HG03066 (cell line): ENCODE results near the gene FBXW7.
A peak's percentile ranks its signal among the peaks of the same experiment; 100 is the strongest.
"Not testable (repeated sequence)": the region's sequence is repeated elsewhere in the genome, so short reads cannot be mapped to it uniquely, and the experiment has no call there.

Source experiments
- ATAC-seq: cut with Tn5 transposase; IDR thresholded peaks from one replicate; pipeline ENCODE4 v1.9.1; 2021; ENCODE audit warnings: low read depth; ENCODE audit not compliant: unreplicated experiment

Gene FBXW7

DNA sequence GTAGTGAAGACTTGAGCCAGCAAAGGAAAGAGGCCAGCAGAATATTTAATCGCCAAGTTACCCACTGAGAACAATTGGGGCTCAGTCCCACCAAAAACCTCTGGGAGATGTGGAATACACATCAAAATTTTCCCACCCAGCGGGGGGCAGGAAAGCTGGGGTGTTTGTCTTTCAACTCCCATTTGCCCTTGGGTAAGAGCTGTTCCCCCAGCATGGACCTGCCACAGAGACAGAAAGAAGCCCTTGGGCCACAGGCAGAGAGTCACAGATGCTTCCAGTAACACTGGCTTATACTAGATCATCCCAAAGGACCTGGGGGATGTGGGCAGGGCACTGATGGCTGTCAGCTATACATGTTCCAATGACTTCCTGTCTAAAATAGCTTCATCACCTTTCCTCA, 18.9 kb upstream of the FBXW7 start:
- no peak for ATAC-seq

DNA sequence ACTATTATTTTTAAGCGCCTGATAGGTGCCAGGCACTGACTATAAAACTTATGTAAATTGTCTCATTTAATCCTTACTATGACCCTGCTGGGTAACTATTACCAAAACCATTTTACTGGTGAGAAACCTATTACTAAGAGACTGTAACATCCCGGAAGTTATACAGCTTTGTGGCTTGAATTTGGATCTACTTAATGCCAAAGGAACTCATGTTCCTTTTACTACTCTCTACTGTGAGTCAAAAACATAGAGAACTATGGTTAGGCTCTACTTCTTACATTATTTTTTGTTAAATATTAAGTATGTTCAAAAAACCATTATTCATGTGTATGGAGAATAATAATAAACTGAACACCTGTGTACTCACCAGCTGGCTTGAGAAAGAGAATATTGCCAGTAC, 14.8 kb upstream of the FBXW7 start:
- peak; percentile 30 for ATAC-seq

DNA sequence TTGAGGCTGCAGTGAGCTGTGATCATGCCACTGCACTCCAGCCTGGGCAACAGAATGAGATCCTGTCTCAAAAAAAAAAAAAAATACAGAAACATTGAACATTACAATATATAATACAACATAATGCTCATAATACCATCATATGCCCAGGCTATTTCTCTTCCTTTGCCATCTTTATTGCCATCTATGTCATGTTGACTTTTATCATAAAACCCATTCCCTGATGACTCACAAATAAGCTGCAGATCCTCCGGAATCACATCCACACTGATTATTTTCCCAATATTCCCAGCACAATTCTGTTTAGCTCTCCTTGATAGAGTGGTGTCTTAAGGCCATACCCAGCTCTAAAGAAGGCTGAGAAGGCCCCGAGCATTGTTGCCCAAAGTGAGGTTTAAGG, 9.2 kb upstream of the FBXW7 start:
- ATAC-seq, result no peak

DNA sequence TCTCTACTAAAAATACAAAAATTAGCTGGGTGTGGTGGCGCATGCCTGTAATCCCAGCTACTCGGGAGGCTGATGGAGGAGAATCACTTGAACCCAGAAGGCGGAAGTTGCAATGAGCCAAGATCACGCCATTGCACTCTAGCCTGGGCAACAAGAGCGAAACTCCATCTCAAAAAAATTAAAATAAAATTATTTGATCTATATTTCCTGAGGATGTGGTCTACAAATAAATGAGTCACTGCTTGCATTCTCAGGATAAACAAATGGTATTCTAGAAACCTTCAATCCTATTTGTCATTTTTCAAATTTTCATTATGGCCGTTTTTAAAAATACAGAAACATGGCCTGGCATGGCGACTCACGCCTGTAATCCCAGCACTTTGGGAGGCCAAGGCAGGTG, 8.6 kb upstream of the FBXW7 start:
- not testable (repeated sequence) for ATAC-seq

DNA sequence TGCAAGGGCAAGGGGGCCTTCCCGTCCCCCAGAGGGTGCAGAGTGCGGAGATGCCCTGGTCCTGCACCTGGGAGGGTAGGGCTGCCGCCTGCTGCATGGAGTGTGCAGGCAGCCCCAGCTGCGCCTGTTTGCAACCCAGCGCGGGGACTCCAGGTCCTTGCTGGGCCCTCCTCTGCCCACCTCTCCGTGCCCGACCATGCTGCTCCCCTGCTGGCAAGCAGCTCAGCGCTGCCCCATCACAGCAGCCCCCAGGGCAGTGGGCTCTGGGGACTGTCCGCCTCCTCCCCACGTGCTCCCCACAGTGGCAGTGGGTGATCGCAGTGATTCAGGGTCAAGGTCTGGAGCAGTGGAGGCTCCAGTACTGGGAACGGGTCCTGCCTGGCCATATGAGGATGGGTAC, 5.0 kb upstream of the FBXW7 start:
- no peak for ATAC-seq

DNA sequence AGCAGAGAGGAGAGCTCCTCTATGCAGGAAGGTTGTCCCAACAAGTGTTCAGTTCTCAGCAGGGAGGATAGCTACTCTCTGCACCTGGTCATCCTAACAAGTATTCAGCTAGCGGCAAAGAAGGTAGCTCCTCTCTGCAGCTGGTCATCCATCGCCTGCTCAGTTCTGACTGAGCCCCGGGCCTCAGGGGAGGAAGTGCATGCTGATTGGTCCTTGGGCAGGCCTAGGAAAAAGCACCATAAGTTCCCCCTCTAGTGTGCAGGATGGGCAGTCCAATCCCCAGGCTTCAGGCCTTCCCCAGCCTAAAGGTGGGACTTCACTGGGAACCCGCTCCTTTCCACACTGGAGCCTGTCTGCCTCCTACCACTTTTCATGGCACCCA, 4.4 kb upstream of the FBXW7 start:
- ATAC-seq, result no peak

DNA sequence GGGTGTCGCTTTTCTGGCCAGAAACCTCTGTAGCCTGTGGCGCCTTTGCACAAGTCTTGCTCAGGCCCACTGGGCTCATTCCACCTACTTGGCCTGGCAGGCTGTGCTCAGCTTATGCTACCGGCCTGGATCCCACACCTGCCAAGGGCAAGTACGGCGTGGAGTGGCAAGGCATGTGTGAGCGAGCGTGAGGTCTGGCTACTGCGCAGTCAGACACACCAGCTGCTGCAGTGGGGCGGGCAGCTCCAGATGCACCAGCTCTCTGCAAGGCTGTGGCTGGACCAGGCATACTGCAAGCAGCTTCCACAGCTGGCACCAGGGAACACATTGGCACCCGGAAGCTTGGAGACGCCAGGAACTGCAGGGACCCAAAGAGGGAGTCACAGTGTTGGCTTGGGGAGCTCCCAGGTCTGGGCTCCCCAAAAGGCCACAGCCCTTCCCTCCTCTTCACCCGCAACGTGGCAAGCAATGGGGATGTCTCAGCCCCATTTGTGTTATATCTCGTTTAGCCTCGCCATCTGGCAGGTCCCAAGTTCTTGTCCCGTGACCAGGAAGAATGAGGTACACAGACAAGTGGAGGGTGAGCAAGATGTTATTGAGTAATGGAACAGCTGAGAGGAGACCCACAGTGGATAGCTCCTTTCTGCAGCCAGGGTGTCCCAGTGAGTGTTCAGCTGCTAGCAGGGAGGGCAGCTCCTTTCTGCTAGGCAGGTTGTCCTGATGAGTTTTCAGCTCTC, 3.8 kb upstream of the FBXW7 start:
- ATAC-seq, result no peak

DNA sequence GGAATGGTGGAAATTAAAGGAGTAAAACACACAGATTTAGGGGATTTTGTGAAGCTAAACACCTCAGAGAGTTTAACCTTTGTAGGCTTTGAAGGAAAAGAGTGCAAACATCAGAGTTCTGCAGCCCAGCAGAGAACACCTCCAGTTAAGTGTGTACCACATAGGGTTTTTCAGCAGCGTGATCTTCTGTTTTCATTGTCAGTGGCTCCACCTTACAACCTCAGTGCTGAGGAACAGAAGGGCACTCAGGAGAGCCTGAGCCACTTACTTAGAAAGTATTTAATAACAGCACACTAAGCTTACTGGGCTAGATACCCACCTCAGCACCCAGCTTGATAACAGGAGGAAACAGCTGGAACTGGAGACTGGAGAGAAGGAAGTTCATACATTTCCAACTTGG, 2.0 kb upstream of the FBXW7 start:
- ATAC-seq, result no peak

DNA sequence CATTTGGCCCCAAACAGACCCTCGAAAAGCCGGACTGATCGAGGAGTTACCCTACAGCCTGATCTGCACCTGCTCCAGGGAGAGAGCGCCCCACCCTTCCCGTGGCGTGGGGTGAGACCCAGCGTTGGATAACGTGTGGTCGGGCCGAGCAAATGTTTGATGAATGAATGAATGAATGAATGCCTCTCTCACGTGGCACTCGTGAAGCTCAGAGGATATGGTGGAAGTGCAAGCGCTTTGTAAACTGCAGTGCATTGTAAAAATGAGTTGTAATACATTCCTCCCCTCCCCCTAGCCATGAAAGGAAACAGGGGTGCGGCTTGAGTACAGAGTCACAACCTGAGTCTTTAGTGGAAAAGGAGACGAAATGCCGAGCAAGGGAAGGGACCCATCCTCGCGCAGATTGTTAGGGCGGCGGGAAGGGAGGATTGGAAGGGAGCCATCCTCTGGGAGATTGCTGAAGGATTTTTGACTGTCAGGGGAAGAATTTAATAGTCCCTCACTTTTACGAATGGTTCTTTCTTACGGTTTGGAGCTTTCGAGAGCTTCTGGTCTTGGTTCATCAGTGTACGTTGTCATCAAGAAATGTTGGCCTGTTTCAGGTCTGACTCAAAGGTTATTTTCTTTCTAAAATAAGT, 772 bp upstream of the FBXW7 start:
- ATAC-seq, result peak; percentile 25

DNA sequence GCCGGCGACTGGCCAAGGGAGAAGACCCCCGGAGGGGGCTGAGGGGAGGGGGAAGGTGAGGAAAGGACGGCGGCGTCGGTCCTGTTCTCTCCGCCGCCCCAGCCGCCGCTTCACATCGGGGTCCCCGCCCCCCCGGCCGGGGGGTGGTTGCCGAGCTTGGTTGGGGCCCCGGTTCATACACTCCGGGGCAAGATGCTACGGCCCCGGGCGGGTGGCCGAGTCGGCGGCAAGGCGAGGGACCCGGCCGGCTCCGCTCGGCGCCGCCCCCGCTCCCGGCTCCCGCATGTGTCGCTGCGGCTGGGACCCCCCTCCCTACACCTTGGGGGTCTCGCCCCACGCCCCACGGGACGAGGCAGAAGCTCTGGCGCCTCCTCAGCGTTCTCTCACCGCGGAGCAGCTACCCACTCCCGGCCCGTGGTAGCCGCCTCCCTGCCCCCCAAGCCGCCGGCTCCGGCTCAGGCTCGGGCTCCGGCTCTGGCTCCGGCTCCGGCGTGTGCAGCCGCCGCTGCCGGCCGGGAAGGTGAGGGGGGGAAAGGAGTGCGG, 461 bp downstream of the FBXW7 start:
- ATAC-seq, result peak; percentile 4

DNA sequence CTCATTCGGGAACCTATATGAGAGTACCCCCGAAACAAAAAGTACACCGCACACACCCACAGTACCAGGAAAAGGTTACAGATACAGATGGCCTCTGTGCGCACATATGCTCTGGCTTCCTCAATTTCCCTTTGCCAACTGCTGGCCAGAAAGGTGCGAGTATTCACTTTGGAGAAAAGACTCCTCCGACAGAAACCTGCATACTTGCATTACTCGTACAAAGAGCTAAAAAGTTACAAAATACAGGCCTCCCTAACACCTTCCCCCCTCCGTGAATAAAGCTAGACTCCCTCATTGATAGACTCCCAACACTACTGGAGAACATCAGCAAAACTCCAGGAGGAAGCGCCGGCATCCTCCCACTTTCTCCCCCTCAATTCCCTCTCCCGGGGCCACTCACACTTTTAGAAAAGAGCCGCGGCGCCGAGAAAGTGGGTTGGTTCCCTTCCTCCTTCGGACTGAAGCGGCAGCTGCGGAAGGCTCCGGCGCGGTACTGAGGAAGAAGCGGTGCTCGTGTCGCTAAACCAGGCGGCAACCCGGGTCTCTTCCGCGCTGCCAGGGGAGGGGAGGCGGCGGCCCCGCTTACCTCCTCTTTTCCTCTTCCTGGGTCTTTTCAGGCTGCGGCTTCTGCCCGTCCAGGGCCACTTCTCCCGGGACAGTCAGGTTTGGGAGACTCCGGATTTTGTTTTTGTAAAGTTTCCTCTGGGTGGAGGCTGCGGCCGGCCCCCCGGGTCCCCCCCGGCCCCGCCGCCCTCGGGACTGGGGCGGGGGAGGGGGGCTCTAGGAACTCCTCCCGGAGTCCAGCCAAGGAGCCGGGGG, 1.1 kb downstream of the FBXW7 start:
- no peak for ATAC-seq

DNA sequence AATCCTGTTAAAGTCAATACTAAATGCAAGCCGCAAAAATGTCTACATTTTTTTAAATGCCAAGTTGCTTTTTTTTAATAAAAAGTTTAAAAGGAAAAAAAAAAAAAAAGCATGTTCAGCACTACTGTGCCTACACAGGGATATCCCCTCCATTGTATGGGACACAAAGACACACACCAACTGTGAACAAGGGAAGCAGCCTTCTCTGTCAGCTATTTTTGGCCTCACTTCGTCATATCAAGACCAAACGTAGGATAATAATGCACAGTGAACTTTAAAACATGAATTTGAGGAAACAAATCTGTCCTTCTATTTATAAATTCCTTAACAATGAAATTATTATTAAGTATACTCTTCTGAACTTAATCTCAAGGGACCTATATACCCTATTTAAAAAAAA, 4.4 kb downstream of the FBXW7 start:
- no peak for ATAC-seq

DNA sequence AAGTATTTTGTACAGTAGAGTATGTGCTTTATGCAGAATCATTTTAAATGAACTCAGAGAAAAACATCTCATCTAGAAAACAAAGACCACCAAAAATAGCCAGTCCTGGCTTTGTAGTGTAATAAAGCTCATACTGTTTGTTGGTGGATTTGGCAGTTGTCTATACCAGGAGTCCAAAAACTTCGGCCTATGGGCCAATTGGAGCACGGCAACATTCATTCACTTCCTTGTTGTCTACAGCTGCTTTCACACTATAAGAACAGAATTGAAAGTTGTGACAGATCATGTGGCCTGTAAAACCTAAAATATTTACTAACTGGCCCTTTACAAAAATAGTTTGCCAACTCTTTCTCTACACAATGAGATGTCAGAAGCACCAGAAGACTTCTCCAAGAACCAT, 5.3 kb downstream of the FBXW7 start:
- ATAC-seq, result no peak

DNA sequence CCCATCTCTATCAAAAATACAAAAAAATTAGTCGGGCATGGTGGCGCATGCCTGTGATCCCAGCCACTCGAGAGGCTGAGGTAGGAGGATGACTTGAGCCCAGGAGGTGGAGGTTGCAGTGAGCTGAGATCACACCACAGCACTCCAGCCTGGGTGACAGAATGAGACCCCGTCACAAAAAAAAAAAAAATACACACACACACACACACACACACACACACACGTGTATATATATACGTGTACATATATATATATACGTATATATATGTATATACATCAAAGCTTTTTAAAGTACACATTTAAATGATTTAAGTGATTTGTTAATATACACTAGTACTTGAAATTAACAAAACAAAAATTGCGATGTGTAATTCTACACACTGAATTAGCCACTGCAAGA, 6.0 kb downstream of the FBXW7 start:
- ATAC-seq, result no peak

DNA sequence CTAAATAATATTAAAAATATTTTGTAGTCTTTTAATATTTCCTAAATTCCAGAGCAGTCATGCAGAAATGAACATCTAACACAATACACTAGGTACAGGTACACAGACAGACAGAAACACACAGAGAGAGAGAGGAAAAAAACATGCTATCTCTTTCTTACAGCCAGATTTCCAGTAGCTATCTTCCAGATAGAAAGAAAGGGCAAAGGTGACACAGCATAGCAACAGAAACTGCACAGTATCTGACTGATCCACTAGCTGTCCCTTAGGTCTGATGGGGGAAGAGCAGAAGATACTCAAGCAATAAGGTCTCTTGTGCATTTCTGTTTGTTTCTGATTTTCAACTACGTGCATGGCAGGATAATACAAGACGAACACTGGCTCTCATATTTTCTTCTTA, 7.8 kb downstream of the FBXW7 start:
- no peak for ATAC-seq

DNA sequence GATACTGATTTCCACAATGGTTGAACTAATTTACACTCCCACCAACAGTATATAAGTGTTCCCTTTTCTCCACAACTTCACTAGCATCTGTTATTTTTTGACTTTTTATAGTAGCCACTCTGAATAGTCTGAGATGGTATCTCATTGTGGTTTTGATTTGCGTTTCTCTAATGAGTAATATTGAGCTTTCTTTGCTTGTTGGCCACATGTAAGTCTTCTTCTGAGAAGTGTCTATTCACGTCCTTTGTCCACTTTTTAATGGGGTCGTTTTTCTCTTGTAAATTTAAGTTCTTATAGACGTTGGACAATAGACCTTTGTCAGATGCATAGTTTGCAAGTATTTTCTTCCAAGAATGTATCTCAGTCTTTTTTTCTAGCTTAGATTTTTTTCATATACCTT, 10.0 kb downstream of the FBXW7 start:
- no peak for ATAC-seq

DNA sequence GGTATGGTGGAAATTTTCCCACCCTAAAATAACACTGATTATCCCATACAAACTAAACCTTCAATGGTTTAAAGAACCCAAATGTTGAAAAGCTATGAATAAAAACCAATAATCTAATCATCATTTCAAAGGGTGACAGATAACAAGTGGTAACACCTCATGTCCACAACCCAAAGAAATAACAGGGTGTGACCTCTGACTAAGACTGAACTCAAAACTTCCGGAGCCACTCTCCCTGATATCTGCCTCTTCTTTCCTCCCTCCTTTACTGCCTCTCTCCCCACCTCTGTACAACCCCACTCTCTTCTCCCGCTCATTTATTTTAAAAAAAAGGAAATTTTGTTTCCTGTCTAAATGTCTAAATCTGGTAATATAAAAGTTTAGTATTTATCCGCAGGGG, 11.5 kb downstream of the FBXW7 start:
- ATAC-seq, result peak; percentile 42

DNA sequence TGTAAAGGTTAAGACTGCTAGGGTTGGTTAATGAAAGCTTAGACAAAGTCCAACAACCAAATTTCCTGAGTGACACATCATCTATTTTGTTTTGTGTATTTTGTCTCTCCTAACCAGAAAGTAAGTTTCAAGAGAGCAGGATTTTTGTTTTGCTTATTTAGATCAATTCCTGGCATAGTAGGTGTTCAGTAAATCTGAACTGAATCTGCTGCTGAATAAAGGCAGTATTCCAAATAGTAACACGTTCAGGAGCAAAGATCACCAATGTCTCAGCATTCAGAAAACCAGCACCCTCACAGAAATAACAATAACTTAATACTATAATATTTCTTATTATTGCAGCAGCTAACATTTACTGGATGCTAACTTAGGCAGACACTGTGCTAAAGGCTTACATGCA, 12.2 kb downstream of the FBXW7 start:
- ATAC-seq, result no peak

DNA sequence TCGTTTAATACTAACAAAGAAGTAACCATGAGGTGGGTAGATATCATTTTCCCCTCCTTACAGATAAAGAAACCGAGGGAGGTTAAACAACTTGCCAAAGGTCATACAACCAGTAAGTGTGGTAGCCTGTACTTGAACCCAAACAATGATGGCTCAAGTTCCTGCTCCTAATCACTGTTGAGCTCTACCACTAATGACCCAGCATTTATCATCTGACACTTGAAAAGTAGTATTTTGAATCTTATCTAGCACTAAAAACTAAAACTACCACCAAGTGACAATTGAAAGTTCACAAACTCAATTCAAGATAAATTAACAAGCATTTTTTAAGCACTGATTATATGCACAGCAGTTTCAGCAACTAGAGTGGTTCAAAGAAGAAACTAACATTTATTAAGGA, 13.1 kb downstream of the FBXW7 start:
- no peak for ATAC-seq

DNA sequence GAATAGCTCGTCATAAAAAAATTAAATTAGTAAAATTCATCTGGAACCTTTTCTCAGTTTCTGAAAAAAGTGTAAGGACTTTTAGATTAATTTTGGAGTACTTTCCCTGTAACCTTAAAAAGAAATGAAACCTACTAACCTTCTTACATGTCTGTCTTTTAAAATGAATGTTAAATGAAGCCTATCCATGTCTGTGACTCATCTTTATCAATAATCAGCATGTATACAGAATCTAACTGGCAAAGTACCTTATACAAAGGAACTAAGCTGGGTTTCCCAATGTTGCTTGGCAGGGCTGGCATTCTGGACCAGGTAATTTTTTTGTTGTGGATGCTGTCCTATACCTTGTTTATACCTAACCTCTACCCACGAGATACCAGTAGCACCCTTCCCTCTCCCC, 13.6 kb downstream of the FBXW7 start:
- no peak for ATAC-seq

DNA sequence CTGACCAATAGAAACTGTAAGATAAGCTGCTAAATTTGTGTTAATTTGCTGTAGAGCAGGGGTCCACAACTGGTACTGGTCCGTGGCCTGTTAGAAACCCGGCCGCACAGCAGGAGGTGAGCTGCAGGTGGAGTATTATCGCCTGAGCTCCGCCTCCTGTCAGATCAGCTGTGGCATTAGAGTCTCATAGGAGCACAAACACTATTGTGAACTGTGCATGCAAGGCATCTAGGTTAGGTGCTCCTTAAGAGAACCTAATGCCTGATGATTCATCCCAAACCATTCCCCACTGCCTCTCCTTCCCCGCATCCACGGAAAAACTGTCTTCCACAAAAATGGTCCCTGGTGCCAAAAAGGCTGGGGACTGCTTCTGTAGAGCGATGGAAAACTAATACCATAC, 19.7 kb downstream of the FBXW7 start:
- no peak for ATAC-seq

DNA sequence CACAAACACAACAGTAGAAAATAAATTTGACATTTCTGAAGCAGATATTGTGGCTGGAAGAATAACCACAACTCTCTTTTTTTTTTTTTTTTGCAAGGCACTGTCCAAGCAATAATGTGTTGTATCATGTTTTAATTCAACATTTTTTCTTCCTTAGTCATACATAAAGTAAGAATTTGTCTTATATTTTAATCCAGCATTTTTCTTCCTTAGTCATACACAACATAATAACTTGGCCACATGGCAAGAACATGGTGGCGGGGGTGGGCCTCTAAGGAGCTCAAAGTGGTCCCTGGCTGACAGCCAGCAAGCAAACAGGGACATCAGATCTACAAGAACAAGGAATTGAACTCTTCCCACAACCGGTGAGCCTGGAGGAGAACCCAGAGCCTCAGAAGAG, 20.2 kb downstream of the FBXW7 start:
- ATAC-seq, result no peak
